ENCODE results near the gene TMEM138.

The TMEM138 gene

DNA sequence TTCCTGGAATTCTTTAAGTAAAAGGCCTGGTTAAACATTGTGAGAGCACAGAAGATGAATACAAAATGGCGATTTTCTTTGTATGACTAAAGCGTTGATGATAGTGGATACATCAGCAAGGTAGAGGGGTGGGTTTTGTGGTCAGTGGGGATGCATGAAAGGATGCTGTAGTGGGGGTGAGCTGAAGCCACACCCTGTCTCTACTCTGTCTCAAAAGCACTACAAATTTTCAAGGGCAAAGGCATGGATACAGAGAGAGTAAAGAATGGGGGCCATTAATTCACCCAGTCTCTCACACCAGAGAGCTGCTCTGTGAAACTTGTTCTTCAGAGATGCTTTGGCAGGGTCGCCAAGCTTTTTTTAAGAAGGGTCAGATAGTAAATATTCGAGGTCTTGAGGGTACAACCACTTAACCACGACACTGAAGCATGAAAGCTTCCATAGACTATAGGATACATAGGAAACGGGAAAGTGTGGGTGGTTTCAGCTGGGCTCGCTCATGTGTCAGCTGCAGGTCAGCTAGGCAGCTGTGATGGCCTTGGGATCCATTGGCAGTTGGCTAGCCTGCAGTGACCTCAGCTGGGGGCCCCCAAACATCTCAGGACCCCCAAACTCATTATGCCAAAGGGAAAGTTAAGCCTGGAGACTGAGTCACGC lies 8.3 kb downstream of the TMEM138 start:
- Histone ChIP-seq H4K8ac (ENCODE audit: low read depth, low read length) (no peak overlapping the region), H2BK5ac (ENCODE audit: low read length) (no peak overlapping the region), H2BK120ac (ENCODE audit: low read depth, low read length) (no peak overlapping the region), H3K18ac (ENCODE audit: low read length) (no peak overlapping the region), H2AK5ac (ENCODE audit: low read length) (no peak overlapping the region), H3K79me2 (ENCODE audit: control insufficient read depth, insufficient read depth, low read length) (no peaks in the 10 kb centered on the region), H4K5ac (ENCODE audit: low read length) (no peak overlapping the region), H3K4me3 (ENCODE audit: low read length) (no peak overlapping the region), H3K9ac (ENCODE audit: low read length) (no peak overlapping the region), H3K79me1 (ENCODE audit: low read length) (peaks cover 3% of the 10 kb centered on the region), H3K56ac (ENCODE audit: low read length) (no peak overlapping the region), H3K36me3 (ENCODE audit: control insufficient read depth, insufficient read depth, low read length) (peaks cover 19% of the 10 kb centered on the region), H2BK15ac (replicated peaks; ENCODE audit: low read depth) (no peak overlapping the region), H3K27ac (ENCODE audit: low read depth, low read length) (no peak overlapping the region), H3K23ac (ENCODE audit: low read length) (no peak overlapping the region), H3K4me1 (ENCODE audit: control insufficient read depth, low read depth, low read length) (no peaks in the 10 kb centered on the region), H3K4ac (ENCODE audit: low read depth, low read length) (no peak overlapping the region), H3K27me3 (ENCODE audit: insufficient read depth, low read length, poor library complexity) (no peaks in the 10 kb centered on the region), H3K4me2 (ENCODE audit: low read length) (no peak overlapping the region)
- no peak for DNase-seq
- no CpG with 5 or more reads among the region's 8 CpGs for WGBS (ENCODE audit: extremely low coverage, insufficient coverage, low lambda C conversion rate)

DNA sequence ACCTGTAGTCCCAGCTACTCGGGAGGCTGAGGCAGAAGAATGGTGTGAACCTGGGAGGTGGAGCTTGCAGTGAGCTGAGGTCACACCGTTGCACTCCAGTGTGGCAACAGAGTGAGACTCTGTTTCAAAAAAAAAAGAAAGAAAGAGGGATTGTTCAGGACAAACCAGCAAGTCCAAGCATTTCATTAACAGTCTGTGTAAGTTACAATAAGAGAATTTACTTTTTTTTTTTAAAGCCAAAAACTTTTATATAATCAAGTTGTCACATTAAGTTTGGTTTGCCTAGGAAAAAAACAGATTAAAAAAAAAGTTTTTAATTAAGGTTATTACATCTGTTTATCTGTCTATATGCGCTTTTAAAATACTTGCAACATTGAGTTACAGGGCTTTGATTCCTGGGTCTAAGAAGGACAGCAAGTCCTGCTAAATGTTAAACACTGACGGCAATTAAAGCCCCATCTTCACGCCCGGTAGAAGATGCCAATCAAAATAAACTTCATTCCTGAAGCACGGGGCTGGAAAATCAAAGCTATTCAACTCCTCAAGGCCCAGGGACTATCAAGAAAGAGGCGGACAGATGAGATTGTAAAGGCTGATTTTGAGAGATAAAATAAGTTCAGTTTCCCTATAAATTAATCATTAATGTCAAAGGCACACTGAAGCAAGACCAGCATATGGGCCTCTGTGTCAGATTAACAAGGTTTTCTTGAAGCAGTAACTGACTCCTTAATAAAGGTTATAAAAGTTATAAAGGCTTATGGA lies 10.7 kb downstream of the TMEM138 start:
- DNase-seq = peak; percentile 40
- Histone ChIP-seq H3K27ac (ENCODE audit: low read depth, low read length) (no peak overlapping the region), H3K4me3 (ENCODE audit: low read length) (no peak overlapping the region), H3K4me2 (ENCODE audit: low read length) (no peak overlapping the region), H3K18ac (ENCODE audit: low read length) (no peak overlapping the region), H4K5ac (ENCODE audit: low read length) (no peak overlapping the region), H3K79me2 (ENCODE audit: control insufficient read depth, insufficient read depth, low read length) (no peaks in the 10 kb centered on the region), H2BK15ac (replicated peaks; ENCODE audit: low read depth) (no peak overlapping the region), H3K4me1 (ENCODE audit: control insufficient read depth, low read depth, low read length) (no peaks in the 10 kb centered on the region), H3K36me3 (ENCODE audit: control insufficient read depth, insufficient read depth, low read length) (peaks cover 8% of the 10 kb centered on the region), H3K9ac (ENCODE audit: low read length) (no peak overlapping the region), H2BK5ac (ENCODE audit: low read length) (no peak overlapping the region), H3K4ac (ENCODE audit: low read depth, low read length) (no peak overlapping the region), H3K79me1 (ENCODE audit: low read length) (no peaks in the 10 kb centered on the region), H3K27me3 (ENCODE audit: insufficient read depth, low read length, poor library complexity) (no peaks in the 10 kb centered on the region), H3K23ac (ENCODE audit: low read length) (no peak overlapping the region), H4K8ac (ENCODE audit: low read depth, low read length) (no peak overlapping the region), H2AK5ac (ENCODE audit: low read length) (no peak overlapping the region), H2BK120ac (ENCODE audit: low read depth, low read length) (no peak overlapping the region), H3K56ac (ENCODE audit: low read length) (no peak overlapping the region)
- WGBS (ENCODE audit: extremely low coverage, insufficient coverage, low lambda C conversion rate) = no CpG with 5 or more reads among the region's 8 CpGs

DNA sequence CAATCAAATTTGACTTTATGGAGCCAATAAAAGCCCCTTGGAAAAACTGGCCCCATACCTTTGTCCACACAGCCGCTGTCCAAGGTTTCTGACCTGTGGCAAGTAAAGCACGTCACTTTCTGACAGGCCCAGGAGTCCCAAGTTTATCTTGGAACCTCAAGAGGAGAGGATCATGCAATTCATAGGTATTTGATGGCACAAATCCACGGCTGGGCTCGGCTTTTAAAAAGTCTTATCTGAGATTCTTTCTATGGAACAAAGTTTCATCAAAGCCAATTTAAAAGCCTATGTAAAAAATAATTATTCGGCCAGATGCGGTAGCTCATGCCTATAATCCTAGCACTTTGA lies 13.6 kb downstream of the TMEM138 start:
- Histone ChIP-seq H3K36me3 (ENCODE audit: control insufficient read depth, insufficient read depth, low read length) (no peaks in the 10 kb centered on the region), H3K27me3 (ENCODE audit: insufficient read depth, low read length, poor library complexity) (no peaks in the 10 kb centered on the region), H3K79me2 (ENCODE audit: control insufficient read depth, insufficient read depth, low read length) (no peaks in the 10 kb centered on the region), H3K23ac (ENCODE audit: low read length) (no peak overlapping the region), H3K9ac (ENCODE audit: low read length) (no peak overlapping the region), H4K5ac (ENCODE audit: low read length) (no peak overlapping the region), H3K56ac (ENCODE audit: low read length) (no peak overlapping the region), H3K4me3 (ENCODE audit: low read length) (no peak overlapping the region), H4K8ac (ENCODE audit: low read depth, low read length) (no peak overlapping the region), H3K4me1 (ENCODE audit: control insufficient read depth, low read depth, low read length) (no peaks in the 10 kb centered on the region), H3K79me1 (ENCODE audit: low read length) (no peaks in the 10 kb centered on the region), H2BK5ac (ENCODE audit: low read length) (no peak overlapping the region), H3K18ac (ENCODE audit: low read length) (no peak overlapping the region), H3K27ac (ENCODE audit: low read depth, low read length) (no peak overlapping the region), H3K4ac (ENCODE audit: low read depth, low read length) (no peak overlapping the region), H2BK15ac (replicated peaks; ENCODE audit: low read depth) (no peak overlapping the region), H2BK120ac (ENCODE audit: low read depth, low read length) (no peak overlapping the region), H2AK5ac (ENCODE audit: low read length) (no peak overlapping the region), H3K4me2 (ENCODE audit: low read length) (no peak overlapping the region)
- WGBS (ENCODE audit: extremely low coverage, insufficient coverage, low lambda C conversion rate) = no CpG with 5 or more reads among the region's 6 CpGs
- DNase-seq = no peak

DNA sequence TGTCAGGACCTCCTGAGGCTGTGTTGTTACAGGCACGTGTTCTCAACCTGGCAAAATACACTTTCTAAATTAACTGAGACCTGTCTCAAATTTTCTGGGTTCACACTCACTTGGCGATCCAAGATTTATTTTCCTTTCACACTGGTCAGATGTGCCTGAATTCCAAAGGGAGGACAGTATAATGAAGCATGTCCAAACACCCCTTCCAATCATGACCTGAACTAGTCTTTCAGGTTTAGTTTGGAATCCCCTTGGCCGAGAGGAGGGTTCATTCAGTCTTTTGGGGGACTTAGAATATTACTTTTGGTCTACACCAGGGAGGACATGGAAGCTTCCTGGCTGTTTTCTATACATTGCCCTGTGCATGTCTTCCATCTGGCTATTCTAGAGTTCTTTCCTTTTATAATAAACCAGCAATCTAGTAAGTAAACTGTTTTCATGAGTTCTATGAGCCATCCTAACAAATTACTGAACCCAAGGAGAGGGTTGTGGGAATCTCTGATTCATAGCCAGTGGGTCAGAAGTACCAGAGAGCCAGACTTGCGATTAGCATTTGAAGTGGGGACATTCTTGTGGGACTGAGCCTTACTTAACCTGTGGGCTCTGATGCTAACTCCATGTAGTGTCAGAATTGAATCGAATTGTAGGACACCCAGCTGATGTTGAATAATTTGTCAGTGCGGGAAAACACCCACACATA lies 15.4 kb downstream of the TMEM138 start:
- H2BK5ac ChIP-seq (ENCODE audit: low read length) = no peak overlapping the region
- H3K4me2 ChIP-seq (ENCODE audit: low read length) = no peak overlapping the region
- H3K4me1 ChIP-seq (ENCODE audit: control insufficient read depth, low read depth, low read length) = no peaks in the 10 kb centered on the region
- no peak overlapping the region for H4K8ac ChIP-seq (ENCODE audit: low read depth, low read length)
- no peaks in the 10 kb centered on the region for H3K27me3 ChIP-seq (ENCODE audit: insufficient read depth, low read length, poor library complexity)
- no peak overlapping the region for H3K23ac ChIP-seq (ENCODE audit: low read length)
- no peak overlapping the region for H2BK15ac ChIP-seq (replicated peaks; ENCODE audit: low read depth)
- H3K56ac ChIP-seq (ENCODE audit: low read length) = no peak overlapping the region
- H2BK120ac ChIP-seq (ENCODE audit: low read depth, low read length) = no peak overlapping the region
- no peak overlapping the region for H3K4me3 ChIP-seq (ENCODE audit: low read length)
- no peak overlapping the region for H3K27ac ChIP-seq (ENCODE audit: low read depth, low read length)
- no peak overlapping the region for H2AK5ac ChIP-seq (ENCODE audit: low read length)
- H3K4ac ChIP-seq (ENCODE audit: low read depth, low read length) = no peak overlapping the region
- H3K79me1 ChIP-seq (ENCODE audit: low read length) = no peaks in the 10 kb centered on the region
- H4K5ac ChIP-seq (ENCODE audit: low read length) = no peak overlapping the region
- H3K9ac ChIP-seq (ENCODE audit: low read length) = no peak overlapping the region
- H3K18ac ChIP-seq (ENCODE audit: low read length) = no peak overlapping the region
- no peak for DNase-seq
- no peaks in the 10 kb centered on the region for H3K79me2 ChIP-seq (ENCODE audit: control insufficient read depth, insufficient read depth, low read length)
- no peaks in the 10 kb centered on the region for H3K36me3 ChIP-seq (ENCODE audit: control insufficient read depth, insufficient read depth, low read length)
- WGBS (ENCODE audit: extremely low coverage, insufficient coverage, low lambda C conversion rate) = no CpG with 5 or more reads among the region's 6 CpGs

DNA sequence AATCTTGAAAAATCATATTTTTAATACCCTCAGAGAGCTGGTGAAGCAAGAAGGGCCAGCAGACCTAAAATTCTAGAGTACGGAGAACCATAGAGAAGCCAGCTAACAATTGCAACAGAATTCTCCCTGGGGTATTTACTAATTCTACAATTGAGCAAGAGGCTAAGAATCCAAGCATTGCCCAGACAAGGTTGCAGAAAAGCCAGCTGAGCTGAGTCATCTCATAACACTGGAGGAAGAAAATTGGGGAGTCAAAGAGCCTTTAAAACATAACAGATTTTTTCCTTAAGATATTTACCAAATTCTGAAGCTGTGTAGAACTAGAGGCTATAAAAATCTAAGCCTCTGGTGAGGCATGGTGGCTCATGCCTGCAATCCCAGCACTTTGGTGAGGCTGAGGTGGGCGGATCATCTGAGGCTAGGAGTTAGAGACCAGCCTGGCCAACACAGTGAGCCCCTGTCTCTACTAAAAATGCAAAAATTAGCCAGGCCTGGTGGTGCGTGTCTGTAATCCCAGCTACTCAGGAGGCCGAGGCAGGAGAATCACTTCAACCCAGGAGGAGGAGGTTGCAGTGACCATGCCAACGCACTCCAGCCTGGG lies 16.6 kb downstream of the TMEM138 start:
- no peak overlapping the region for H3K27ac ChIP-seq (ENCODE audit: low read depth, low read length)

More for the DNA sequence above, 16.6 kb downstream of the TMEM138 start:
- Histone ChIP-seq H3K4me3 (ENCODE audit: low read length) (no peak overlapping the region), H3K18ac (ENCODE audit: low read length) (no peak overlapping the region), H2AK5ac (ENCODE audit: low read length) (no peak overlapping the region), H4K5ac (ENCODE audit: low read length) (no peak overlapping the region), H2BK5ac (ENCODE audit: low read length) (no peak overlapping the region), H4K8ac (ENCODE audit: low read depth, low read length) (no peak overlapping the region), H3K4ac (ENCODE audit: low read depth, low read length) (no peak overlapping the region), H3K36me3 (ENCODE audit: control insufficient read depth, insufficient read depth, low read length) (no peaks in the 10 kb centered on the region), H3K23ac (ENCODE audit: low read length) (no peak overlapping the region), H3K27me3 (ENCODE audit: insufficient read depth, low read length, poor library complexity) (no peaks in the 10 kb centered on the region), H3K9ac (ENCODE audit: low read length) (no peak overlapping the region), H3K4me1 (ENCODE audit: control insufficient read depth, low read depth, low read length) (no peaks in the 10 kb centered on the region), H2BK15ac (replicated peaks; ENCODE audit: low read depth) (no peak overlapping the region), H3K79me1 (ENCODE audit: low read length) (no peaks in the 10 kb centered on the region), H2BK120ac (ENCODE audit: low read depth, low read length) (no peak overlapping the region), H3K4me2 (ENCODE audit: low read length) (no peak overlapping the region), H3K56ac (ENCODE audit: low read length) (no peak overlapping the region), H3K79me2 (ENCODE audit: control insufficient read depth, insufficient read depth, low read length) (no peaks in the 10 kb centered on the region)
- DNase-seq = no peak
- WGBS (ENCODE audit: extremely low coverage, insufficient coverage, low lambda C conversion rate) = no CpG with 5 or more reads among the region's 5 CpGs
